Upper lobe of left lung (tissue), 4 donors: ENCODE data around the gene GAPVD1.

Source experiments
- EP300 ChIP-seq, 4 donors: sonication (generic); formaldehyde crosslinking; IDR thresholded peaks; one replicate each; pipeline ENCODE4 v1.5.1; 2017; ENCODE audit warnings: antibody characterized with exemption in 4 of 4, control low read depth in 2 of 4
- TF ChIP-seq, protein P1 (sequence below), 6 experiments: fragments of 450-650 bp in 4 of 6; fragments of 200-600 bp in 2 of 6; sonication (generic) in 2 of 6; IDR thresholded peaks; one replicate each; pipeline ENCODE4 v1.5.1; 2016 to 2019; ENCODE audit warnings: antibody characterized with exemption in 6 of 6

DNA sequence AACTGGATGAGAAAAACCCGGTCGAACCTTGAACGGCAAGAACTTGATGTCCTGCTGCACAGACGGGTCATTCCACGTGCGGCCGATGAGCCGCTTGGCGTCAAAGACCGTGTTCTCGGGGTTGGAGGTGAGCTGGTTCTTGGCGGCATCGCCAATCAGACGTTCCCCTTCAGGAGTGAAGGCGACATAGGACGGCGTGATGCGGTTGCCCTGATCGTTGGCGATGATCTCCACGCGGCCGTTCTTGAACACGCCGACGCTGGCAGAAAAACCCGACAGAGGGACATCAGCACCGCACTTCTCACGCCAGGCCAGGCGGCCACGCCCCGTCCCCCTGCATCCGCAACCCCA is 21.0 kb upstream of the GAPVD1 start:
- peak in 1 of 4 donors; percentile 8 for TF ChIP-seq EP300 (IDR thresholded peaks at IDR 0.05)
- TF ChIP-seq, protein P1, sequence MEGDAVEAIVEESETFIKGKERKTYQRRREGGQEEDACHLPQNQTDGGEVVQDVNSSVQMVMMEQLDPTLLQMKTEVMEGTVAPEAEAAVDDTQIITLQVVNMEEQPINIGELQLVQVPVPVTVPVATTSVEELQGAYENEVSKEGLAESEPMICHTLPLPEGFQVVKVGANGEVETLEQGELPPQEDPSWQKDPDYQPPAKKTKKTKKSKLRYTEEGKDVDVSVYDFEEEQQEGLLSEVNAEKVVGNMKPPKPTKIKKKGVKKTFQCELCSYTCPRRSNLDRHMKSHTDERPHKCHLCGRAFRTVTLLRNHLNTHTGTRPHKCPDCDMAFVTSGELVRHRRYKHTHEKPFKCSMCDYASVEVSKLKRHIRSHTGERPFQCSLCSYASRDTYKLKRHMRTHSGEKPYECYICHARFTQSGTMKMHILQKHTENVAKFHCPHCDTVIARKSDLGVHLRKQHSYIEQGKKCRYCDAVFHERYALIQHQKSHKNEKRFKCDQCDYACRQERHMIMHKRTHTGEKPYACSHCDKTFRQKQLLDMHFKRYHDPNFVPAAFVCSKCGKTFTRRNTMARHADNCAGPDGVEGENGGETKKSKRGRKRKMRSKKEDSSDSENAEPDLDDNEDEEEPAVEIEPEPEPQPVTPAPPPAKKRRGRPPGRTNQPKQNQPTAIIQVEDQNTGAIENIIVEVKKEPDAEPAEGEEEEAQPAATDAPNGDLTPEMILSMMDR (IDR thresholded peaks at IDR 0.05), result no peak
